Stimulated activated naive CD8-positive, alpha-beta T cell treated with anti-CD3 and anti-CD28 coated beads, Interleukin-15, Interleukin-2, amounts not matched to agents 100 U/mL and 50 U/mL, for 24 hours (primary cell): ENCODE results near the gene LRP5.

Experiments used
- ATAC-seq: fragments of 150-1000 bp; cut with Tn5 transposase; one replicate; pipeline ENCODE4 v1.10.0; 2021
- DNase-seq: peaks from one replicate; pipeline ENCODE4 v3.0.0; 2021

Gene LRP5

DNA sequence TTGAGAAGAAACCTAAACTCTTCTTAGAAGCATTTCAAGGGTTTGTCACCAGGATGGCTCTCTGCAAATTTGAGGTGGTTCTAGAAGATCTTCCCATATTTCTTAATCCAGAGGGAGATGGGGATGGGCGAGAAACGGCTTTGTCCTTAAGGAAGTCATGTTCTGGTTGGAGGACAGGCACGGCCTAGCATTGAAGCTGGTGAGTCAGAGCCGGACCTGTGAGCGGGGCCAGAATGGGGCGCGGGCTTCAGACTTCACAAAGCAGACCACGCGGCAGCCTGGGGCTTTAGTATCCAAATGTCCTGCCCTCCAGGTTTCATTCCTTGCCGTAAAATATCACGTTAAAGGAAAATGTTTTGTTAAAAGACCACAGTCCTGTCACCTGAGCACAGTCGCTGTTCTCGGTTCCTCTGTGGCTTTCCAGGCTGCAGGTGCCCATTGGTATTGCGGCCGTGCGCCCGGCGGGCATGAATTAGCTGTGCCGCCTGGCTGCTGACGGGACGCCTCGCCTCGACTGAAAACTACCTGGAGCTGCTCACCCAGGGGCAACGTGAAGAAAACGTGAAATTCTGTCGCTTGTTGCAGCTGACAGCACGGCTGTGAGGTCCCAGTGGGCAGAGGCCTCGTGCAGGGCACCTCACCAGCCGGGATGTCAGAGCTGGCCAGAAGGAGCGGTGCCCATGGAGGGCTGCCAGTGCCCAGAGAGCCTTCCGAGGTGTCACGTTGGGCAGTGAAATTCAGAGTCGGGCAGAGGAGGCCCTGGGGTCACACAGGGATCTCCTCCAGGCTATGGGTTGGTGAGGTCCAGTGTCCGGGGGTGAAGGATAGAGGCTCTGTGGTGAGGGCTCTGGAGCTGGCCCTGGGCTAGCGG lies 59.0 kb downstream of the LRP5 start:
- ATAC-seq (no peak), DNase-seq (no peak)

DNA sequence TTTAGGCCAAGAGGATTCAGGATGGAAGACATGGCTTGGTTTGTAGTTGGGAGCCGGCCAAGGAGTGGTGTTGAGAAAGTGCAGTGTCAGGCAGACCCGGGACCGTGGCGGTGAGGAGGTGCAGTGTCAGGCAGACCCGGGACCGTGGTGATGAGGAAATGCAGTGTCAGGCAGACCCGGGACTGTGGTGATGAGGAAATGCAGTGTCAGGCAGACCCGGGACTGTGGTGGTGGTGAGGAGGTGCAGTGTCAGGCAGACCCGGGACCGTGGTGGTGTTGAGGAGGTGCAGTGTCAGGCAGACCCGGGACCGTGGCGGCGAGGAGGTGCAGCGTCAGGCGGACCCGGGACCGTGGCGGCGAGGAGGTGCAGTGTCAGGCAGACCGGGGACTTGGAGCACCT lies 59.7 kb downstream of the LRP5 start:
- no peak for DNase-seq

DNA sequence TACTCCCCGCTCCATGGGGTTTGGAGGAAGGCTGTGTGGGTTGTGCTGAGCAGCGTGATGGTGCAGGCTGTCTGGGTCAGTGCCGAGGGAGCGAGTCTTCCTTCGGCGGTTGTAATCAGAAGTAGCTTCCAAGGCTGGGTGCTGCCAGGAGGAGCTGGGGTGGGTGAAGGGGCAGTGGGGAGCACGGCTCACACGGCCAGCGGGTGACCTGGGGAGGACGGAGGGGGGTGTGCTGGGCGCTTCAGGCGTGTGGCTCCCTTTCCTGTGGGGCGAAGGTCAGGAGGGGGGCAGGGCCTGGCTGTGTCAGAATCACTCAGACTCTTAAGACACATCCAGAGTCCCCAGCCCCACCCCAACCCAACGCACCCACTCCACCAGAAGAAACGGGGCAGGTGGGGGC lies 60.2 kb downstream of the LRP5 start:
- ATAC-seq = no peak
- no peak for DNase-seq

More for the DNA sequence above, 59.7 kb downstream of the LRP5 start:
- ATAC-seq = no peak

DNA sequence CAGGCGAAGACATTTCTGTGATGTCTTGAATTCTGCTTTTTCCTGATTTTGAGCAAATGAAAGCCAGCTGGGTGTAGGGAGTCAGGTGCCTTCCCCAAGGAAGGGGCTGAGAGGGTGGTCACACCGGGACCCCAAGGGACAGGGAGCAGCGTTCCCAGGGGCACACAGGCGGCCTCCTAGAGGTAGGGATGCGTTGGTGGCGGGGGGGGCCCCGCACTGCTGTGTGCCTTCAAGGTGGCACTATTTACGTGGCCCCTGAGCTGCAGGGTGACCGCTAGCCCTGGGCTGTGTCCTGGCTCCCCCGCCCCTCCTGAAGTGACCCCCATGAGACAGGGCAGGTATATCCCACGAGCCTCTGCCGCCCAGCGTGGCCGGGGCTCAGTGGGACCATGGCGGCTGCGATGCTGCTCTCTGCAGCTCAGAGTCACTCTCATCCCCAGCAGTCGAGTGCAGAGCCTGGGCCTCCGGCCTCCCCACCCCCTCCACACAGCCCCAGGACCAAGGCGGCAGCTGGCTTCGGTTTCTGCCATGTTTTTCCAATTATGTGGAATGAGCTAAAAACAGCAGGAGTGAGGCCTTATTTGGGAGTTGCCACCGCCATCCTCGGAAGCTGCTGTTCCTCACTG lies 60.9 kb downstream of the LRP5 start:
- DNase-seq (no peak), ATAC-seq (no peak)

DNA sequence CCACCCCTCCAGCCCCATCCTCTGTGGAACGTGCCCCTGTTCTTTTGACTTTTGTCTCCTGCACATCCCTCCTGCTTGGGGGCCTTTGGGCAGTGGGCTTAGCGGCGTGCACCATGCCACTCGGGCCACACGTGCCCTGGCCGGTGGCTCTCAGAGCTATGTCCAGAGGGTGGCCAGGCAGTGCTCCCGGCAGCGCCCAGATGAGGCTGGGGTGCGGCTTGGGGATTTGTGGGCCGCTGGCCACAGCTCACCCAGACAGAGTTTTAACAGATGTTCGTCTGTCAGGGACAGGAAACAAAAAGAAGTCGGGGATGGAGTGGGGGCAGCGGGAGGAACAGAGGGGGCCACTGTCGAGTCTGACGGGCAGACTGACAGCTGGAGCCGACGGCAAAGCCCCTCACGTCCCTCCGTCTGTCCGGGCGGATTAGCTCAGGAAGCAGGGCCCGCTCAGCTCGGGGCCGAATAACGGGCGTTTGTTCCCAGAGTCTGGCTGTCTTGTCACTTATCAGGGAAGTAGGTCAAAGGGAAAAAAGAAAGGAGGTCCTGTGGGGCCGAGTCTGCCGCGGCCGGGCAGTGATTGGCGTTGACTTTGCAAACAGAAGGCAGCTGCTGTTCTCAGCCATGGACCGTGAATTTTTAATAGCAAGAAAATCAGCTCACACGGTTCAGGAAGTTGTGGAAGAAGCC lies 61.6 kb downstream of the LRP5 start:
- DNase-seq (no peak), ATAC-seq (no peak)

DNA sequence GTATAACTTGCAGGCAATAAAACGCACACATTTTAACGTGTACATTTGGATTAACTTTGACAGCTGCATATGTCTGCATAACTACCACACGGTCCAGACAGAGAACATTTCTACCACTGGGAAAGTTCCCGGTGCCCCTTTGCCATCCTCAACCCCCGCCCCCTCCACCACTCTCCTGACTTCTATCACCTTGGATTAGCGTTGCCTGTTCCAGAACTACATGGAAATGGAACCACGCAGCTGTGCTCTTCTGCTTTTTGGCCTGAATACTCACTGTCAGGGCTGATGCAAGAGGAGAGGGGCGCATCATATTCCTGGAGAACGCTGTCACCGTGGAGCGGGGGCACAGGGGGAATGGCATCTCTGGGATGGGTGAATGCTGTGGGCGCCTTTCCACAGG lies 62.1 kb downstream of the LRP5 start:
- no peak for DNase-seq
- ATAC-seq = no peak

DNA sequence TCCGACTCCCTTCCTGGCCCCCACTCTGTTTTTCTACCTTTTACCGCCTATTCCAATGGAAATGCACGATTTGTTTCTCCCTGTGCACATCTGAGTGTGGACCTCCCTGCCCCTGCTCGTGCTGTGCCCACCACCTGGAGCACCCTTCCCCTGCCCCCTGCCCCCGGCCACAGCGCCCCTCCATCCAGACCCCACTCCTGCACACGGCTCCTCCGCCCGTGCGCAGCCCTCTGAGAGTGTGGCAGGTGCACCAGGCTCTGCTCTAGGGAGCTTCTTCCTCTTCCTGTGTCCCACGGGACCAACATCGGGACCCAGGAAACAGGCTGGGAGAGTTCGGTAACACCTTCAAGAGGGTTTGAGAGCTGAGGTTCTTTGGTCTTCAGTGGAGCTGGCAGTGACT lies 62.9 kb downstream of the LRP5 start:
- ATAC-seq (no peak), DNase-seq (no peak)

DNA sequence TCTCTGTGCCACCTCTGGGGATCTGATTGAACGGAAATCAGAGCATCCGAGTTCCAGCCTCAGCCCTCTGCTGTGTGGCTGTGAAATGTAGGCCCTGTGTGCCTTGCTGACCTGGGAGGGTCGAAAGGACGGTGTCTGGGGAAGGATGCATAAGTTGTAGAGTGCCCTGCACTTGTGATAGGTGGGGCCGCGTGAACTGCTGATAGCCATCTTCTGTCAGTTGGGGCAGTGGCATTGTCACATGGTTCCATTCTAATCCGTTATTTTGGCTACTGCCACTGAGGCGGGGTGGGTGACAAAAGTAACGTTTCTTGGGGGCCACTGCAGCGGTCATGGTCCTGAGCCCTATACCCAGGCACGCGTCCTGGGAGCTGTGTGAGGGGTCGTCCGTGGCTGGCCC lies 63.4 kb downstream of the LRP5 start:
- ATAC-seq (no peak), DNase-seq (no peak)

DNA sequence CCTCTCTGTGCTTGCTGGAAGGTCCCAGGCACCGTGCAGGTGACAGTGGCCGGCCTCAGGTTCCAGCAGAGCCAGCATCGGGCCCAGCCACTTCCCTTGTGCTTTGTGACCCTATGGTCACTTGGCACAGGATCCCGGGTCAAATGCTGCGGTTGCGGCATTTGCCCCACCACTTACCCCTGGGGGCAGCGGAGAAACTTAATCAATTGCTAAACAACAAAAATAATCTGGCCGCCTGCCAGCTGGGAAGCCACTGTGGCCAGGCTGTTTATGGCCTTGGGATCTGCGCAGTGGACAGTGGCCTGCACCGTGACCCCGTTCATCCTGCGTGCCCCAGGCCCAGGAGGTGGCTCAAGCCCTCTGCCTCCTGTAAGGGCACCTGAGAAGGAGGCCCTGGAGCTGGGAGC lies 65.0 kb downstream of the LRP5 start:
- ATAC-seq (no peak), DNase-seq (no peak)

DNA sequence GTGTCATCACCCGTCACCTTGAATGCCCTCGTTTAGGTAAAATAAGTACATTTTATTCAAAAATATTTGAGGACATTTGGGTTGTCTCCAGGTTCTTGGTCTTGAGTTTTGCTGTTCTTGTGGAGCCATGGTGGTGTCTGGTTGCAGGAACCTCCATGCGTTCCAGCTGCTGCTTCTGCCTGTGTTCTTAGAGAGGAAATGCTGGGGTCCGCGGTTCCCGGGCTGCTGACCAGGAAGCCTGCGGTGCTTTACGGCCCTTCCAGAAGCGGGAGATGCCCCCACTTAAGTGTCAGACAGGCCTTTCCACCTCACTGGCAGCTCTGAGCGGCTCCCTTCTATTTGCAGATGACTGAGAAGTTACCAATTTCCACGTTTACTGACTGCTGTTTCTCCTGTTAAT lies 66.8 kb downstream of the LRP5 start:
- ATAC-seq (no peak), DNase-seq (no peak)

DNA sequence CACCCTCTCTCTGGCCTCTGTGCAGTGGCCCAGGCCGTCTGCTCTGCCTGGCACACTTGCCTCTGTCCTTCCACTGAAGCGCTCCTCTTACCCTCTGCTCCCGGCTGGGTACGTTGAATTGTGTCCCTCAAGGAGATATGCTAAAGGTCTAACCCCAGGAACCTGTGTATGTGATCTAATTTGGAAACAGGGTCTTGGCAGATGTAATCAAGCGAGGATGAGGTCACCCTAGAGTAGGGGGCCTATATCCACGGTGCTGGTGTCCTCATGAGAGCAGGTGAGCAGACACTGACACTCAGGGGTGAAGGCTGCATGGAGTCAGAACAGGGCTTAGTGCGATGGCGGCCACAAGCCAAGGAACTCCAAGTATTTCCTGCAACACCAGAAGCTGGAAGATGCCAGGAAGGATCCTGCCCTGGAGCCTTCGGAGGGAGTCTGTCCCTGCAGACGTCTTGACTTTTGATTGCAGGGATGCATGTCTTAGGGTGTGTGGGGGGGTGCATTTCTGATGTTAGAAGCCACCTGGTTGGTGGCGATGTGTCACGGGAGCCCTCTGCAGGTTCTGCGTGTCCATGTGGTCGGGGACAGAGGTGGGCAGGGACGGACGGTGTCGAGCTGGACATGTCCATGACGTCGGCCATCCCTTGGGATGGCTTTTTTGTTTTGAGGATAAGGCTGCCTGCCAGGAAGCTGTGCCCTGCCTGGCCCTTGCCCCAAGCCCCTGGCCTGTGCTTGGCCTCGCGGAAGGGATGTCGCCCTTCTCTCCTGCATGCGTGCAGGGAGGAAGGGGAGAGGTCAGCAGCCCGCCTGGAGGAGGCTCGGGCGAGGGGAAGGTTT lies 68.6 kb downstream of the LRP5 start:
- ATAC-seq (no peak), DNase-seq (no peak)

DNA sequence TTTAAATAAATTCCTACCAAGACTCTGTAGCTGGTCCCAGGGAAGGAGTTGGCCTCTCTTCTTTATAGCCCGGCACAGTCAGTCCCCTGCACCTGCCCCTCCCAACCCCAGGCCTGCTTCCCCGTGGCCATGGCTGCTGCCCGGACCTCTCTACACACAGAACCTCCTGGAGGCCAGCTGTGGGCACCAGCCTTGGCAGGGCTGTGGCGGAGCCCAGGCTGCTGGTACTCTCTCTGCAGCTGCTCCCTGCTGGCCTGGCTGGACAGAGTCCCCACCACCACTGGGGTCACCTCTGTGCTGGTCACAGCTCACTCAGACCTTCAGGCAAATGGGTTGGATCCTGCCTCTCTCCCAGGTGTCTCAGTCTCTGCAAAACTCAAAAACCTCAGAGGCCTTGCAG lies 69.3 kb downstream of the LRP5 start:
- DNase-seq (no peak), ATAC-seq (no peak)

DNA sequence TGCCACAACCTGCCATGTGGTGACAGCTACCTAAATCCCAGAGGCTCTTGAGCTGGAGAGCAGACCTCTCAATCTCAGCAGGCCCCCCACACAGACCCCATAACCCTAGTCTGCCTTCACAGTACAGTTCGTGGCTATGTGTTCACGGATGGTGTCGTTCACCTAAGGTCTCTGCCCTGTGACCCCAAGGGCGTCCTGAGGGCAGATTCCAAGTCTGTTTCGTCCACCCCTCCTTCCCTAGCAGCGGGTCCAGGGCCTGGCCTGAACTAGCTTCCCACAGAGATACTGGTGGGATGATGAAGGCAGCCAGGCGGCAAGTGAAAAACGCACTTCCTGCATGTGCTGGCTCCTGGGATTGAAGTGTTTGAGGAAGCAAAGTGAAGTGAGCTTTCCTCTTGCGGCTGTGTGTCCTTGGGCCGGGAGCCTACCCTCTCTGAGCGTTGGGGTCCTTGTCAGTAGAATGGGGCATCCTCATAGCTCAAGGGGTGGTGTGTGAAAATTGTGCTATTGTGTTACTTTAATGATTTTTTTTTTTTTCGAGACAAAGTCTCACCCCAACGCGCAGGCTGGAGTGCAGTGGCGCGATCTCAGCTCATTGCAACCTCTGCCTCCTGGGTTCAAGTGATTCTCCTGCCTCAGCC lies 70.1 kb downstream of the LRP5 start:
- DNase-seq (no peak), ATAC-seq (no peak)

DNA sequence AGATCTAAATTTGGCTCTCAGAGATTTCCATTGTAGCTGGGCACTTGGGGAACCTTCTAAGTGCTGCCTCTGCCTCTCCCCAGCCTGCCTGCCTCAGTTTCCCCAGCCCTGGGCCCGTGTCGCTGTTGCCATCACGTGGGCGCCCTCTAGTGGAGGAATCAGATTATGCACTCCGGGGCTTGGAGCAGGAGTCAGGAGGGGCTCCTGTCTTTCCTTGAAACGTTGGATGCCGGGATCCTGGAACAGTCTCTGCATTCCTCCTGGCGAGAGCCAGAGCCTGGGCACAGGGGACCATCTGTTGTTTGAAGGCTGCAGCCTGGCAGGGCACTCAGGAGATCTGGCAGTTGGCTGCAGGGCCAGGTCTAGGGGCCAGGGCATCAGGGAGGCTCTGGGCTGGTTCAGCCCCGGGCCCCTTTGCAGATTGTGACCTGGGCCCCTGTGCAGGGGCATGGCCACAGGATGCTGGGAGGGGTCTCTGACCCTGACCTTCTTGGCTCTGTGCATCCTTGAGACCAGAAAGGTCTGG lies 71.6 kb downstream of the LRP5 start:
- ATAC-seq (no peak), DNase-seq (peak; percentile 80)

DNA sequence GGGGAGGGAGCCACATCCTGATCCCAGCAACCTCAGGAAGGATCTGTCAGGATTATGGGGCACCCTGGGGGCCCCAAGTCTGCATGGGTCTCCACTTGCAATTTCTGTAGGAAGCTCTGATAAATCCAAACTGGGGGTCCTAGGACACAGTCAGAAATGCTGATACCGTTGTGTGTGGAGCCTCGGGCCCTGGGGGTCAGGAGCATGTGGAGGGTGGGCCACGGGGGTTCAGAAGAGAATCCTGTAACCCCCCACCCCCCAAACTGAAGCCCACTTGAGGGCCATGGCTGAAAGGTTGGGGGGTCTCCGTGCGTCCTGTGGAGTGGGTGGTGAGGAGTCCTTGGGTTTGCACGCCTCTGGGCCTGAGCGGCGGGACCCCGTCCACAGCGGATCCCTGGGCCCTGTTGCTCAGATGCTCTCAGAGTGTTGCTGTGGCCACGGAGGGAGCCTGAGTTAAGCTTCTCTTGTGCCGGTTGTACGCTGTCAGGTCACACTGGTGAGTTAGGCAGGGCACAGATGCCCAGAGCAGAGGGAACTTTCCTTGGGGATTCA lies 72.2 kb downstream of the LRP5 start:
- no peak for ATAC-seq
- DNase-seq = no peak

DNA sequence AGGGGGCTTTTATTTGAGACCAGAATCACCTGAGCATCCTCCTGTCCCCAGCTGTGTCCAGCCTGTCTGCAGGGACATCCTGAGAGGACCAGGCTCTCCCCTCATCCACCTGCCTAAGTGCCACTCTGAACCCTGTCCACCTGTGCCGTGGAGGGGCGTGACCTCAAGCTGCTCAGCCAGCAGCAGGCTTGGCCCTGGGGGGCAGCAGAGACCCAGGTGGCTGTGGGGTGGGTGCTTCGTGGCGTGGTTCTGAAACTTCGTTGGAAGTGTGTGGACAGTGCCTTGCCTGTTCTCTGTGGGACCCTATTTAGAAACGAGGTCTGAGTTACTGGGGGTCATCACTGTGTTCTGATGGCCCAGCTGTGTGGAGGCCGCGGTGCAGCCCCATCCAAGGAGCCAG lies 72.7 kb downstream of the LRP5 start:
- no peak for DNase-seq
- no peak for ATAC-seq

DNA sequence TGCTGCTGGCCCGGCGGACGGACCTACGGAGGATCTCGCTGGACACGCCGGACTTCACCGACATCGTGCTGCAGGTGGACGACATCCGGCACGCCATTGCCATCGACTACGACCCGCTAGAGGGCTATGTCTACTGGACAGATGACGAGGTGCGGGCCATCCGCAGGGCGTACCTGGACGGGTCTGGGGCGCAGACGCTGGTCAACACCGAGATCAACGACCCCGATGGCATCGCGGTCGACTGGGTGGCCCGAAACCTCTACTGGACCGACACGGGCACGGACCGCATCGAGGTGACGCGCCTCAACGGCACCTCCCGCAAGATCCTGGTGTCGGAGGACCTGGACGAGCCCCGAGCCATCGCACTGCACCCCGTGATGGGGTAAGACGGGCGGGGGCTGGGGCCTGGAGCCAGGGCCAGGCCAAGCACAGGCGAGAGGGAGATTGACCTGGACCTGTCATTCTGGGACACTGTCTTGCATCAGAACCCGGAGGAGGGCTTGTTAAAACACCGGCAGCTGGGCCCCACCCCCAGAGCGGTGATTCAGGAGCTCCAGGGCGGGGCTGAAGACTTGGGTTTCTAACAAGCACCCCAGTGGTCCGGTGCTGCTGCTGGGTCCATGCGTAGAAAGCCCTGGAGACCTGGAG lies 74.1 kb downstream of the LRP5 start:
- DNase-seq = no peak
- no peak for ATAC-seq

DNA sequence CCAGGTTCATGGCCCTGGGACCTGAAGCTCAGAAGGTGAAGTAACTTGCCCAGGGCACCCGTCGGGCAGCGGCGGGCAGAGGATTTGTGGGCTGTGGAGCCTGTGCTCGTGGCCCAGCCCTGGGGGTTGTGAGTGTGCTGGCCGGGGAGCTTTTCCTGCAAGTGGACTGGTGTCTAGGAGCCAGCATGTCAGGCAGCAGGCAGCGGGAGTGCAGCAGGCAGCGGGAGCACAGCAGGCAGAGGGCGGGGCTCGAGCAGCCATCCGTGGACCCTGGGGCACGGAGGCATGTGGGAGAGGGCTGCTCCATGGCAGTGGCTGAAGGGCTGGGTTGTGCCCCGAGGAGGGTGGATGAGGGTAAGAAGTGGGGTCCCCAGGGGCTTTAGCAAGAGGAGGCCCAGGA lies 75.4 kb downstream of the LRP5 start:
- DNase-seq (no peak), ATAC-seq (no peak)

DNA sequence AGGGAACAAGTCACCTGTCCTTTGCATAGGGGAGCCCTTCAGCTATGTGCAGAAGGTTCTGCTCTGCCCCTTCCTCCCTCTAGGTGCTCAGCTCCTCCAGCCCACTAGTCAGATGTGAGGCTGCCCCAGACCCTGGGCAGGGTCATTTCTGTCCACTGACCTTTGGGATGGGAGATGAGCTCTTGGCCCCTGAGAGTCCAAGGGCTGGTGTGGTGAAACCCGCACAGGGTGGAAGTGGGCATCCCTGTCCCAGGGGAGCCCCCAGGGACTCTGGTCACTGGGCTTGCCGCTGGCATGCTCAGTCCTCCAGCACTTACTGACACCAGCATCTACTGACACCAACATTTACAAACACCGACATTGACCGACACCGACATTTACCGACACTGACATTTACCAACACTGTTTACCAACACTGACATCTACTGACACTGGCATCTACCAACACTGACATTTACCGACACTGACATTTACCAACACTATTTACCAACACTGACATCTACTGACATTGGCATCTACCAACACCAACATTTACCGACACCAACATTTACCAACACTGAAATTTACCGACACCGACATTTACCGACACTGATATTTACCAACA lies 76.3 kb downstream of the LRP5 start:
- DNase-seq = no peak
- no peak for ATAC-seq

DNA sequence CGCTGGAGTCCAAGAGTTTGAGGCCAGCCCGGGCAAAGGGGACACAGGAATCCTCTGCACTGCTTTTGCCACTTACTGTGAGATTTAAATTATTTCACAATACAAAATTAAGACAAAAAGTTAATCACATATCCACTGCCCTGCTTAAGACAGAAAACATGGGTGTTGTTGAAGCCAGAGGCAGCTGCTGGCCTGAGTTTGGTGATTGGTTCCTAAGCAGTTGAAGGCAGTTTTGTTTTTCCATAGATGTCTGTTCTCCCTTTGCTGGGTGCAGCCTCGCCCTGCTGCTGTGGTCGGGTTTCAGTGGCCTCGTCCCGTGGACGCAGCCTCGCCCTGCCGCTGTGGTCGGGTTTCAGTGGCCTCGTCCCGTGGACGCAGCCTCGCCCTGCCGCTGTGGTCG lies 77.9 kb downstream of the LRP5 start:
- no peak for DNase-seq
- no peak for ATAC-seq
